Stimulated activated CD4-positive, alpha-beta T cell treated with anti-CD3 and anti-CD28 coated beads, Interleukin-4, amount 100 ng/mL, for 1 hour (primary cell): ENCODE data around the gene NUDT3.
A peak's percentile ranks its signal among the peaks of the same experiment; 100 is the strongest.
"Not testable (repeated sequence)": the region's sequence is repeated elsewhere in the genome, so short reads cannot be mapped to it uniquely, and the experiment has no call there.

Experiments
- DNase-seq: peaks from one replicate; pipeline ENCODE4 v3.0.0-alpha.2; 2020

NUDT3 gene

GRCh38 chr6:34392497-34393190 is at the start of gene NUDT3:
TSS of gene NUDT3 (minus strand) at chr6:34392669. CDS start at chr6:34392362, 307 bp downstream.
- DNase-seq, result peak; percentile 91

- no peak for DNase-seq
Measured at GRCh38 chr6:34441526-34441925, 49.1 kb upstream of the NUDT3 start.

- DNase-seq, result no peak
Measured at GRCh38 chr6:34439442-34439841, 47.0 kb upstream of the NUDT3 start.

GRCh38 chr6:34438705-34439104 is 46.2 kb upstream of the NUDT3 start:
- no peak for DNase-seq

- no peak for DNase-seq
Measured at GRCh38 chr6:34437644-34437970, 45.1 kb upstream of the NUDT3 start.

GRCh38 chr6:34436803-34437643 is 44.6 kb upstream of the NUDT3 start:
- DNase-seq, result no peak

GRCh38 chr6:34435916-34436315 is 43.4 kb upstream of the NUDT3 start:
- no peak for DNase-seq

- DNase-seq, result peak; percentile 93
Measured at GRCh38 chr6:34425498-34426410, 33.3 kb upstream of the NUDT3 start, which contains the start of gene RPS10. TSS of gene RPS10 (minus strand) at chr6:34426069. CDS start at chr6:34425221, 848 bp downstream.

- DNase-seq, result no peak
Measured at GRCh38 chr6:34425132-34425497, 32.6 kb upstream of the NUDT3 start.

- no peak for DNase-seq
Measured at GRCh38 chr6:34424200-34425131, 32.0 kb upstream of the NUDT3 start.

- DNase-seq, result no peak
Measured at GRCh38 chr6:34423254-34423653, 30.8 kb upstream of the NUDT3 start.

- no peak for DNase-seq
Measured at GRCh38 chr6:34418367-34418766, 25.9 kb upstream of the NUDT3 start.

- no peak for DNase-seq
Measured at GRCh38 chr6:34416877-34417371, 24.5 kb upstream of the NUDT3 start.

- peak; percentile 7 for DNase-seq
Measured at GRCh38 chr6:34414999-34415858, 22.8 kb upstream of the NUDT3 start.

GRCh38 chr6:34412643-34413214 is 20.3 kb upstream of the NUDT3 start:
- no peak for DNase-seq

GRCh38 chr6:34412016-34412415 is 19.5 kb upstream of the NUDT3 start:
- DNase-seq, result no peak

GRCh38 chr6:34407915-34408314 is 15.4 kb upstream of the NUDT3 start:
- not testable (repeated sequence) for DNase-seq

- DNase-seq, result no peak
Measured at GRCh38 chr6:34396518-34396917, 4.0 kb upstream of the NUDT3 start.

- no peak for DNase-seq
Measured at GRCh38 chr6:34393966-34394305, 1.5 kb upstream of the NUDT3 start.

- no peak for DNase-seq
Measured at GRCh38 chr6:34393191-34393965, 909 bp upstream of the NUDT3 start.
